ENCODE results near the gene CYTH1.

Gene CYTH1

GRCh38 chr17:78724544-78724943 is 57.5 kb downstream of the CYTH1 start:
- Histone ChIP-seq H3K4me2 (peak overlapping the region; percentile 93), H3K27me3 (ENCODE audit: insufficient read depth, low read depth) (no peaks in the 10 kb centered on the region), H3K36me3 (ENCODE audit: insufficient read depth) (no peaks in the 10 kb centered on the region), H3K79me2 (ENCODE audit: insufficient read depth, low read depth) (peaks cover 98% of the 10 kb centered on the region), H3K27ac (peak overlapping the region; percentile 93), H3K4me3 (IDR thresholded peaks at IDR 0.05; ENCODE audit: insufficient read depth, low read depth, low read length) (peak overlapping the region; percentile 9), H2AFZ (ENCODE audit: low read depth) (no peak overlapping the region), H3K4me1 (ENCODE audit: low read depth, poor library complexity, severe bottlenecking) (peaks cover 98% of the 10 kb centered on the region), H3K9ac (peak overlapping the region; percentile 10; the same call in 1 of the 2 replicates), H4K20me1 (ENCODE audit: insufficient read depth) (0 out of 2 replicates have a peak, but pooled peaks cover 3% of the 10 kb centered on the region)
- no peak for TF ChIP-seq CTCF (conservative IDR thresholded peaks at IDR 0.05; ENCODE audit: low read depth, low read length)

- Histone ChIP-seq H2AFZ (ENCODE audit: low read depth) (no peak overlapping the region), H3K27ac (peak overlapping the region; percentile 93), H3K4me2 (peak overlapping the region; percentile 93), H3K9ac (peak overlapping the region; percentile 73; the same call in 1 of the 2 replicates), H3K4me3 (IDR thresholded peaks at IDR 0.05; ENCODE audit: insufficient read depth, low read depth, low read length) (no peak overlapping the region), H3K27me3 (ENCODE audit: insufficient read depth, low read depth) (no peaks in the 10 kb centered on the region), H3K36me3 (ENCODE audit: insufficient read depth) (no peaks in the 10 kb centered on the region), H3K4me1 (ENCODE audit: low read depth, poor library complexity, severe bottlenecking) (peaks cover 98% of the 10 kb centered on the region), H3K79me2 (ENCODE audit: insufficient read depth, low read depth) (peaks cover 98% of the 10 kb centered on the region), H4K20me1 (ENCODE audit: insufficient read depth) (no peaks in the 10 kb centered on the region)
- no peak for TF ChIP-seq CTCF (conservative IDR thresholded peaks at IDR 0.05; ENCODE audit: low read depth, low read length)
Measured at GRCh38 chr17:78723957-78724356, 58.1 kb downstream of the CYTH1 start.

GRCh38 chr17:78723001-78723796 is 58.9 kb downstream of the CYTH1 start:
- H3K4me3 ChIP-seq (IDR thresholded peaks at IDR 0.05; ENCODE audit: insufficient read depth, low read depth, low read length), result no peak overlapping the region
- H3K9ac ChIP-seq, result peak overlapping the region; percentile 73
- H3K79me2 ChIP-seq (ENCODE audit: insufficient read depth, low read depth), result peaks cover 98% of the 10 kb centered on the region
- H2AFZ ChIP-seq (ENCODE audit: low read depth), result no peak overlapping the region
- no peak for TF ChIP-seq CTCF (conservative IDR thresholded peaks at IDR 0.05; ENCODE audit: low read depth, low read length)
- peaks cover 98% of the 10 kb centered on the region for H3K4me1 ChIP-seq (ENCODE audit: low read depth, poor library complexity, severe bottlenecking)
- no peaks in the 10 kb centered on the region for H3K36me3 ChIP-seq (ENCODE audit: insufficient read depth)
- H3K4me2 ChIP-seq, result peak overlapping the region; percentile 93
- H4K20me1 ChIP-seq (ENCODE audit: insufficient read depth), result no peaks in the 10 kb centered on the region
- peak overlapping the region; percentile 93 for H3K27ac ChIP-seq
- H3K27me3 ChIP-seq (ENCODE audit: insufficient read depth, low read depth), result no peaks in the 10 kb centered on the region

GRCh38 chr17:78722246-78722761 is 59.8 kb downstream of the CYTH1 start:
- H3K4me3 ChIP-seq (IDR thresholded peaks at IDR 0.05; ENCODE audit: insufficient read depth, low read depth, low read length), result no peak overlapping the region
- H3K4me2 ChIP-seq, result peak overlapping the region; percentile 93
- no peak overlapping the region for H2AFZ ChIP-seq (ENCODE audit: low read depth)
- peaks cover 98% of the 10 kb centered on the region for H3K4me1 ChIP-seq (ENCODE audit: low read depth, poor library complexity, severe bottlenecking)
- H4K20me1 ChIP-seq (ENCODE audit: insufficient read depth), result no peaks in the 10 kb centered on the region
- no peaks in the 10 kb centered on the region for H3K36me3 ChIP-seq (ENCODE audit: insufficient read depth)
- no peak for TF ChIP-seq CTCF (conservative IDR thresholded peaks at IDR 0.05; ENCODE audit: low read depth, low read length)
- H3K27me3 ChIP-seq (ENCODE audit: insufficient read depth, low read depth), result no peaks in the 10 kb centered on the region
- H3K9ac ChIP-seq, result peak overlapping the region; percentile 73
- peak overlapping the region; percentile 93 for H3K27ac ChIP-seq
- peaks cover 98% of the 10 kb centered on the region for H3K79me2 ChIP-seq (ENCODE audit: insufficient read depth, low read depth)

All from KMS-11 (cell line).